ENCODE measurements around the gene PIP5KL1.

Gene PIP5KL1

DNA sequence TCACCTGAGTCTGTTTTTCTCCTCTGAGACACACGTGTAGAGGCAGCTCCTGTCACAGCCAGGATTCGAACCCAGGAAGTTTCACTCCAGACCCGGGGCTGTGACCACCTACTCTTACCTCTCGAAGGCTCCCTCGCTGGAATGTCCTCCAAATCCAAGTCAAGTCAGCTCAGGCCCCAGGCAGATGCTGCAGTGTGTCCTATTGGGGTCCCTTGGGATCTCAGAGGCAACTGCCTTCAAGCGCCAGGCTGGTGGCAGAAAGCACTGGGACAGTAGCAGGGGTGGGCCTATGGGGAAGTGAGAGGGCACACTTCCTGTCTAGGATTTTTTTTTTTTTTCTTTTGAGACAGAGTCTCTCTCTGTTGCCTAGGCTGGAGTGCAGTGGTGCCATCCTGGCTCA lies 13.0 kb downstream of the PIP5KL1 start:
- TF ChIP-seq ISL1 (CRISPR knock-in tag; IDR thresholded peaks at IDR 0.05) (no peak), PPARA (CRISPR knock-in tag; IDR thresholded peaks at IDR 0.05; ENCODE audit: borderline replicate concordance) (no peak), BACH2 (CRISPR knock-in tag; IDR thresholded peaks at IDR 0.05; ENCODE audit: borderline replicate concordance) (no peak), CSDC2 (CRISPR knock-in tag; IDR thresholded peaks at IDR 0.05) (no peak), TCF4 (CRISPR knock-in tag; IDR thresholded peaks at IDR 0.05; ENCODE audit: borderline replicate concordance) (no peak), ZNF565 (CRISPR knock-in tag; conservative IDR thresholded peaks at IDR 0.05; ENCODE audit: low read depth) (no peak), ESRRG (CRISPR knock-in tag; IDR thresholded peaks at IDR 0.05) (no peak), SNAI2 (CRISPR knock-in tag; IDR thresholded peaks at IDR 0.05) (no peak), PATZ1 (CRISPR knock-in tag; IDR thresholded peaks at IDR 0.05; ENCODE audit: borderline replicate concordance) (no peak), ZC3H10 (CRISPR knock-in tag; IDR thresholded peaks at IDR 0.05) (no peak), ZNF70 (CRISPR knock-in tag; IDR thresholded peaks at IDR 0.05) (no peak), TSHZ2 (CRISPR knock-in tag; IDR thresholded peaks at IDR 0.05) (no peak), TOX (CRISPR knock-in tag; IDR thresholded peaks at IDR 0.05; ENCODE audit: borderline replicate concordance) (no peak), ZFP3 (CRISPR knock-in tag; IDR thresholded peaks at IDR 0.05) (no peak)
- TF ChIP-seq, protein P1, sequence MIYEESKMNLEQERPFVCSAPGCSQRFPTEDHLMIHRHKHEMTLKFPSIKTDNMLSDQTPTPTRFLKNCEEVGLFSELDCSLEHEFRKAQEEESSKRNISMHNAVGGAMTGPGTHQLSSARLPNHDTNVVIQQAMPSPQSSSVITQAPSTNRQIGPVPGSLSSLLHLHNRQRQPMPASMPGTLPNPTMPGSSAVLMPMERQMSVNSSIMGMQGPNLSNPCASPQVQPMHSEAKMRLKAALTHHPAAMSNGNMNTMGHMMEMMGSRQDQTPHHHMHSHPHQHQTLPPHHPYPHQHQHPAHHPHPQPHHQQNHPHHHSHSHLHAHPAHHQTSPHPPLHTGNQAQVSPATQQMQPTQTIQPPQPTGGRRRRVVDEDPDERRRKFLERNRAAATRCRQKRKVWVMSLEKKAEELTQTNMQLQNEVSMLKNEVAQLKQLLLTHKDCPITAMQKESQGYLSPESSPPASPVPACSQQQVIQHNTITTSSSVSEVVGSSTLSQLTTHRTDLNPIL (CRISPR knock-in tag; IDR thresholded peaks at IDR 0.05; ENCODE audit: low read depth): no peak
- TF ChIP-seq, protein P2, sequence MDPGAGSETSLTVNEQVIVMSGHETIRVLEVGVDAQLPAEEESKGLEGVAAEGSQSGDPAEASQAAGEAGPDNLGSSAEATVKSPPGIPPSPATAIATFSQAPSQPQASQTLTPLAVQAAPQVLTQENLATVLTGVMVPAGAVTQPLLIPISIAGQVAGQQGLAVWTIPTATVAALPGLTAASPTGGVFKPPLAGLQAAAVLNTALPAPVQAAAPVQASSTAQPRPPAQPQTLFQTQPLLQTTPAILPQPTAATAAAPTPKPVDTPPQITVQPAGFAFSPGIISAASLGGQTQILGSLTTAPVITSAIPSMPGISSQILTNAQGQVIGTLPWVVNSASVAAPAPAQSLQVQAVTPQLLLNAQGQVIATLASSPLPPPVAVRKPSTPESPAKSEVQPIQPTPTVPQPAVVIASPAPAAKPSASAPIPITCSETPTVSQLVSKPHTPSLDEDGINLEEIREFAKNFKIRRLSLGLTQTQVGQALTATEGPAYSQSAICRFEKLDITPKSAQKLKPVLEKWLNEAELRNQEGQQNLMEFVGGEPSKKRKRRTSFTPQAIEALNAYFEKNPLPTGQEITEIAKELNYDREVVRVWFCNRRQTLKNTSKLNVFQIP (CRISPR knock-in tag; IDR thresholded peaks at IDR 0.05; ENCODE audit: borderline replicate concordance, low read depth): no peak
- TF ChIP-seq, protein P3, sequence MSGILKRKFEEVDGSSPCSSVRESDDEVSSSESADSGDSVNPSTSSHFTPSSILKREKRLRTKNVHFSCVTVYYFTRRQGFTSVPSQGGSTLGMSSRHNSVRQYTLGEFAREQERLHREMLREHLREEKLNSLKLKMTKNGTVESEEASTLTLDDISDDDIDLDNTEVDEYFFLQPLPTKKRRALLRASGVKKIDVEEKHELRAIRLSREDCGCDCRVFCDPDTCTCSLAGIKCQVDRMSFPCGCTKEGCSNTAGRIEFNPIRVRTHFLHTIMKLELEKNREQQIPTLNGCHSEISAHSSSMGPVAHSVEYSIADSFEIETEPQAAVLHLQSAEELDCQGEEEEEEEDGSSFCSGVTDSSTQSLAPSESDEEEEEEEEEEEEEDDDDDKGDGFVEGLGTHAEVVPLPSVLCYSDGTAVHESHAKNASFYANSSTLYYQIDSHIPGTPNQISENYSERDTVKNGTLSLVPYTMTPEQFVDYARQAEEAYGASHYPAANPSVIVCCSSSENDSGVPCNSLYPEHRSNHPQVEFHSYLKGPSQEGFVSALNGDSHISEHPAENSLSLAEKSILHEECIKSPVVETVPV (CRISPR knock-in tag; IDR thresholded peaks at IDR 0.05): no peak
- ATAC-seq: no peak

DNA sequence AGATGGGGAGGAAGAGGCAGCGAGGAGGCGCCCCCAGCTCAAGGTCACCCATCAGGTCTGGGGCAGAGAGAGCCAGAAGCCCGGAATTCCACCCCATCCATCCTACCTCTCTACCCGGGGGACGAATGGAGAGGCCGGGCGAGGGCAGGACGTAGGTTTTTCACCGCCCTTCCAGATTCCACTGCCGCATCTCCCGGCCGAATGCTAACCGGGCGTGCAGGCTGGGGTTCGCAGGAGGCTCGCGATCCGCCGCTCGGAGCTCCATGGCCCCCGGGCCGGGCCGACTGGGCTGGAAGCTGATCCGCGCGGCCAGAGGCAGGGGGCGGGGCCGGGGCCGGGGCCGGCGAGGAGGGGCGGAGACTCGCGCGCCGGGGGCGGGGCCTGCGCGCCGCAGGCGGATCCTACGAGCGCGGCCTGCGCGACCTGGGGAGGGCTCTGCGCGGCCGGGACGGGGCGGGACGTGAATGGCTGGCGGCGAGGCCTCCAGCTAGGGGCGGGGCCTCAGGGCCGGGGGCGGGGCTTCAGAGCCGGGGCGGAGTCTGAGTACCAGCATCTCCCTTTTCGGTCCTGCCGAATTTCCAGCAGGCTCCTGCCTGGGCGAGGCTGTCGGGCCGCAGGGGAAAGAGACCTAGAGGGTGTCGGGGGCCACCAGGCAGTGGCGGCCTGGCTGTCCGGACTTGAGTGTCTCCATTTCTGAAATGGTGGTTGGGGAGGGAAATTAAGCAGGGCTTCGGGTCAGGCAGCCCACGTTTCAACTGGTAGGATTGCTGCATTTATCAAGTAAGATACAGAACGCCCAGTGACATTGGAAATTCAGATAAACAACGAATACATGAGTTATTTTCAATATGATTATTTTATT lies 13.6 kb downstream of the PIP5KL1 start, which contains the start of gene ST6GALNAC4:
Gene ST6GALNAC4, minus strand, starts transcription at position 322 of the 862 bp plus-strand sequence. CDS start 622 bp downstream, outside the sequence.
- peak; percentile 80 for ATAC-seq
- TF ChIP-seq TCF4 (CRISPR knock-in tag; IDR thresholded peaks at IDR 0.05; ENCODE audit: borderline replicate concordance) (no peak), SNAI2 (CRISPR knock-in tag; IDR thresholded peaks at IDR 0.05) (no peak), GLIS3 (CRISPR knock-in tag; IDR thresholded peaks at IDR 0.05) (no peak), CSDC2 (CRISPR knock-in tag; IDR thresholded peaks at IDR 0.05) (no peak)
- TF ChIP-seq, protein P2 (CRISPR knock-in tag; IDR thresholded peaks at IDR 0.05; ENCODE audit: borderline replicate concordance, low read depth): no peak

All from SK-N-SH treated with all-trans-retinoic acid at 6 μM for 48 hours (cell line).